Body of pancreas (tissue), 4 donors: ENCODE data around the gene NEK7.

Experiments used
- CTCF ChIP-seq, 7 experiments: fragments of 450-650 bp in 4 of 7; fragments of 200-600 bp in 3 of 7; sonication (generic) in 3 of 7; IDR thresholded peaks; one replicate each; pipeline ENCODE4 v1.5.1; 2016 to 2019; ENCODE audit warnings: antibody characterized with exemption in 7 of 7
- POLR2A ChIP-seq, 3 donors: fragments of 450-650 bp; IDR thresholded peaks; one replicate each; pipeline ENCODE4 v1.6.1; 2016; ENCODE audit warnings: antibody characterized with exemption in 3 of 3, mild to moderate bottlenecking in 2 of 3

GRCh38 chr1:198238121-198238520 is 81.3 kb downstream of the NEK7 start:
- no peak for TF ChIP-seq CTCF (IDR thresholded peaks at IDR 0.05)
- TF ChIP-seq POLR2A (IDR thresholded peaks at IDR 0.05): no peak
